Ovary (tissue), 9 donors: ENCODE results near the gene CDK16. TPM values are rescaled to one million over a fixed set of nuclear protein-coding genes. Genes with fewer than 3 reads are reported as not detected.
A peak's percentile ranks its signal among the peaks of the same experiment; 100 is the strongest.

Experiments
- DNase-seq, 5 donors: peaks; one replicate each; pipeline ENCODE4 v3.0.0-alpha.2; 2019 to 2020
- H3K27ac ChIP-seq, 2 donors: fragments of 200-600 bp; one replicate each; pipeline versions ENCODE4 v1.5.1 to v1.8.0; 2019 to 2022
- H3K27me3 ChIP-seq: fragments of 200-600 bp; one replicate; pipeline ENCODE4 v1.8.0; 2022
- H3K36me3 ChIP-seq: fragments of 200-600 bp; sonication (generic); one replicate; pipeline ENCODE4 v1.5.1; 2019
- H3K4me1 ChIP-seq: one replicate; pipeline ENCODE4 v1.8.1; 2013; ENCODE audit warnings: mild to moderate bottlenecking, moderate library complexity; ENCODE audit not compliant: insufficient read depth
- H3K4me3 ChIP-seq: fragments of 200-600 bp; sonication (generic); one replicate; pipeline ENCODE4 v1.5.1; 2017
- H3K9me3 ChIP-seq, 2 donors: fragments of 200-600 bp in 1 of 2; sonication (generic) in 1 of 2; one replicate each; pipeline versions ENCODE4 v1.5.1 to v1.8.1; 2013 to 2019; ENCODE audit warnings: mild to moderate bottlenecking in 1 of 2, moderate library complexity in 1 of 2
- CTCF ChIP-seq, 3 donors: fragments of 450-650 bp in 2 of 3; fragments of 200-600 bp in 1 of 3; IDR thresholded peaks; one replicate each; pipeline versions ENCODE4 v1.5.1 to v1.8.0; 2016 to 2022; ENCODE audit warnings: antibody characterized with exemption in 3 of 3, mild to moderate bottlenecking in 1 of 3
- EP300 ChIP-seq: sonication (generic); formaldehyde crosslinking; IDR thresholded peaks from one replicate; pipeline ENCODE4 v1.6.1; 2017; ENCODE audit warnings: antibody characterized with exemption
- POLR2A ChIP-seq: fragments of 450-650 bp; IDR thresholded peaks from one replicate; pipeline ENCODE4 v1.6.1; 2017; ENCODE audit warnings: antibody characterized with exemption, mild to moderate bottlenecking, moderate library complexity
- WGBS, 3 donors: extraction: QIAGEN DNeasy Blood & Tissue Kit in 1 of 3; methylation state at CpG; one replicate each; pipeline versions ENCODE4 v1.1.5 to v1.1.7; 2013 to 2017; 5-methylcytosine and 5-hydroxymethylcytosine counted together
- intact Hi-C, 4 donors: fragments of 100-400 bp; cut with DNase I; formaldehyde crosslinking; loops; one replicate each; pipeline versions ENCODE4 v1.11.0 to v1.15.1; 2022 to 2023
- polyA plus RNA-seq, 2 donors: library from polyadenylated mRNA; stranded (reverse); fragments of 200-250 nt in 1 of 2; fragments of 350-450 nt in 1 of 2; fragmentation: Illumina TruSeq in 1 of 2; extraction: RNeasy Lipid Tissue Mini Kit (QIAGEN cat#74804) in 1 of 2; gene quantifications; one replicate each; pipeline ENCODE4 v1.2.3, GENCODE V29; 2013 to 2014
- total RNA-seq, 7 donors: library from RNA; depleted of rRNA in 2 of 7; stranded (reverse); fragments of >200 nt in 2 of 7; fragmentation: NEBNext Ultra II Directional in 3 of 7; extraction: Animal tissue kit (Norgen Biotek cat#: 25700) in 3 of 7; gene quantifications; one replicate each; pipeline versions ENCODE4 v1.1.0 to v1.2.4, GENCODE V29; 2016 to 2023
- donor health status: DM: no; HTN: no; CAD: no; lungs with moderate emphysema.
- donor health status: DM: no; HTN: no; CAD: no.
- donor health status: Bipolar disorder and iron deficiency.
- donor health status: DM: yes; HTN: yes; CAD: no.
- donor health status: DM: no; HTN: no; CAD: no.
- donor health status: DM: yes; HTN: yes; CAD: no.

The CDK16 gene
- total and polyA plus RNA-seq, 9 donors, result 40.9 to 99.0 (median 69.8) TPM

GRCh38 chrX:47204970-47205369 lies 13.5 kb upstream of the CDK16 start:
- intact Hi-C loops, result no loop called here
- DNase-seq, result no peak
- Histone ChIP-seq H3K9me3 (no peaks in the 10 kb centered on the region), H3K27me3 (no peaks in the 10 kb centered on the region), H3K4me3 (no peak overlapping the region), H3K36me3 (no peaks in the 10 kb centered on the region), H3K27ac (no peak overlapping the region), H3K4me1 (no peaks in the 10 kb centered on the region)
- 70 to 75% (median 74%) methylated on average over 5 of the region's 5 CpGs for whole genome bisulfite sequencing, 3 donors
- no peak for TF ChIP-seq POLR2A
- no peak for TF ChIP-seq CTCF (IDR thresholded peaks at IDR 0.05)
- TF ChIP-seq EP300, result no peak

- Histone ChIP-seq H3K4me1 (no peaks in the 10 kb centered on the region), H3K36me3 (no peaks in the 10 kb centered on the region), H3K27me3 (no peaks in the 10 kb centered on the region), H3K4me3 (no peak overlapping the region), H3K9me3 (no peaks in the 10 kb centered on the region), H3K27ac (no peak overlapping the region)
- DNase-seq, result no peak
- no peak for TF ChIP-seq EP300
- TF ChIP-seq POLR2A, result no peak
- TF ChIP-seq CTCF (IDR thresholded peaks at IDR 0.05), result no peak
- intact Hi-C loops, result no loop called here
- WGBS, 3 donors, result 63 to 75% (median 63%) methylated on average over 3 of the region's 3 CpGs
These were observed 12.2 kb upstream of the CDK16 start for GRCh38 chrX:47206316-47206715.

- Histone ChIP-seq H3K27me3 (no peaks in the 10 kb centered on the region), H3K36me3 (no peaks in the 10 kb centered on the region), H3K4me3 (no peak overlapping the region), H3K4me1 (no peaks in the 10 kb centered on the region), H3K27ac (no peak overlapping the region), H3K9me3 (no peaks in the 10 kb centered on the region)
- intact Hi-C loops, result no loop called here
- 86 to 89% (median 89%) methylated on average over 11 to 12 of the region's 12 CpGs for WGBS, 3 donors
- DNase-seq, result no peak
- TF ChIP-seq EP300 (no peak), CTCF (IDR thresholded peaks at IDR 0.05) (no peak), POLR2A (no peak)
These were observed 10.4 kb upstream of the CDK16 start for GRCh38 chrX:47208108-47208507.

GRCh38 chrX:47209508-47210238 lies 8.8 kb upstream of the CDK16 start:
- 91 to 94% (median 94%) methylated on average over 16 of the region's 16 CpGs for WGBS, 3 donors
- DNase-seq, result peak in 1 of 5 donors; percentile 26
- Histone ChIP-seq H3K4me1 (no peaks in the 10 kb centered on the region), H3K9me3 (no peaks in the 10 kb centered on the region), H3K36me3 (no peaks in the 10 kb centered on the region), H3K27me3 (no peaks in the 10 kb centered on the region), H3K4me3 (no peak overlapping the region), H3K27ac (no peak overlapping the region)
- TF ChIP-seq EP300, result no peak
- TF ChIP-seq POLR2A, result no peak
- TF ChIP-seq CTCF (IDR thresholded peaks at IDR 0.05), result no peak
- intact Hi-C loops, result no loop called here
